GM19395 (cell line): ENCODE data around the gene DMWD.
A peak's percentile ranks its signal among the peaks of the same experiment; 100 is the strongest.

Experiments
- ATAC-seq: cut with Tn5 transposase; IDR thresholded peaks from one replicate; pipeline ENCODE4 v1.9.1; 2021; ENCODE audit warnings: mild to moderate bottlenecking, moderate library complexity; ENCODE audit not compliant: unreplicated experiment

DMWD gene

GRCh38 chr19:45792470-45793177 is at the start of gene DMWD:
Gene DMWD, minus strand, starts transcription at chr19:45792845. Its CDS starts 89 bp downstream, at chr19:45792756.
- peak; percentile 77 for ATAC-seq

DNA sequence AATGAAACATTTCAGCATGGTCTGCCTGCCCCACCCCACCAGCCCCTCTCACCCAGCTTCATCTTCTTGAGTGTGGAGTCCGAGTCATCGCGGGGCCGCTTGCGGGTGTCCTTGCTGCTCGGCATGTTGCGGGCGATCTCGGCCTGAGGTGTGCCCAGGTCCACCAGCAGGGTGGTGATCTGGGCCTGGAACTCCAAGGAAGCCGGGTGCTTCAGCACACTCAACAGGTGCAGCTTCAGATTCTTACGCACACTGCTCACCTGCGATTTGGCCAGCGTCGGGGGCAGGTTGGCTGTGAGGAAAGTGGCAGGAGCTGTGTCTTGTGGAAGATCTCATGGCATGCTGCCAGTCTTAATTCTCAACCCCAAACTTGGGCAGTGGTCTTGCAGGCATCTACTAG is 49.6 kb upstream of the DMWD start:
- ATAC-seq: no peak

GRCh38 chr19:45834970-45835369 is 42.3 kb upstream of the DMWD start:
- ATAC-seq: no peak

DNA sequence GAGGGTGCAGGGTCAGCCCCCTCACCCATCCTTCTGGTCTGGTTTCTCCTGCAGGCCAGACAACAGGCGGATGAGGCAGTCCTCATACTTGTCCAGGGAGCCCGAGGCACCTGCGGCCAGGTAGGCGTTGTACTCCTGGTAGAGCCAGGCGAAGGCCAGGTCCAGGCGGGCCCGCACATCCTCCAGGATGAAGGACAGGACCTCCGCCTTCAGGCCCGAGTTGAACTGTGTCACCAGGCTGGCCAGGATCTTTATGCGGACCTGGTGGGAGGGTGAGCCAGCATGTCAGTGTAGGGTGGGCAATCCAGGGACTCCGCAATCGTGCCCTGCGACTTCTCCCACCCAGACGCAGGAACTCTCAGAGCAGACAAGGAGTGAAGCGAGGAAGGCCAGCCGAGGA is 36.3 kb upstream of the DMWD start:
- ATAC-seq: no peak

DNA sequence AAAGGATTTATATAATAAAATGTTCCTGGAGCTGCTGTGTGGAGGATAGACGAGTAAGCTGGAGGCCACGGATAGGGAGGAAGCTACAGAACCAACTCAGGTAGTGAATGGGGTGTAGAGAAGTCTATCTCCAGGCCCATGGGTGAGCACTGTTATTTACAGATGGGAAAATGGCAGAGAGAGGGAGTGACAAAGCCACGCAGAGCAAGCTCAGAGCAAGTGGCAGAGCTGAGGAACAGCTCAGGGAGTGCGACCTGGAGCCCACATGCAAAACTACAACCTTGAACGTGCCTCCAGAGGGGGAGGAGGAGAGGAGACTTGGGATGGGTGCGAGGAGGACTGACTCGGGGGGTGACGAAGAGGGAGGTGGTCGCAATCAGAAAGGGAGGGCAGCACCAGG is 35.9 kb upstream of the DMWD start:
- ATAC-seq: no peak

- no peak for ATAC-seq
Measured at GRCh38 chr19:45827459-45828093, 34.9 kb upstream of the DMWD start.

GRCh38 chr19:45826934-45827333 is 34.3 kb upstream of the DMWD start:
- ATAC-seq: no peak

DNA sequence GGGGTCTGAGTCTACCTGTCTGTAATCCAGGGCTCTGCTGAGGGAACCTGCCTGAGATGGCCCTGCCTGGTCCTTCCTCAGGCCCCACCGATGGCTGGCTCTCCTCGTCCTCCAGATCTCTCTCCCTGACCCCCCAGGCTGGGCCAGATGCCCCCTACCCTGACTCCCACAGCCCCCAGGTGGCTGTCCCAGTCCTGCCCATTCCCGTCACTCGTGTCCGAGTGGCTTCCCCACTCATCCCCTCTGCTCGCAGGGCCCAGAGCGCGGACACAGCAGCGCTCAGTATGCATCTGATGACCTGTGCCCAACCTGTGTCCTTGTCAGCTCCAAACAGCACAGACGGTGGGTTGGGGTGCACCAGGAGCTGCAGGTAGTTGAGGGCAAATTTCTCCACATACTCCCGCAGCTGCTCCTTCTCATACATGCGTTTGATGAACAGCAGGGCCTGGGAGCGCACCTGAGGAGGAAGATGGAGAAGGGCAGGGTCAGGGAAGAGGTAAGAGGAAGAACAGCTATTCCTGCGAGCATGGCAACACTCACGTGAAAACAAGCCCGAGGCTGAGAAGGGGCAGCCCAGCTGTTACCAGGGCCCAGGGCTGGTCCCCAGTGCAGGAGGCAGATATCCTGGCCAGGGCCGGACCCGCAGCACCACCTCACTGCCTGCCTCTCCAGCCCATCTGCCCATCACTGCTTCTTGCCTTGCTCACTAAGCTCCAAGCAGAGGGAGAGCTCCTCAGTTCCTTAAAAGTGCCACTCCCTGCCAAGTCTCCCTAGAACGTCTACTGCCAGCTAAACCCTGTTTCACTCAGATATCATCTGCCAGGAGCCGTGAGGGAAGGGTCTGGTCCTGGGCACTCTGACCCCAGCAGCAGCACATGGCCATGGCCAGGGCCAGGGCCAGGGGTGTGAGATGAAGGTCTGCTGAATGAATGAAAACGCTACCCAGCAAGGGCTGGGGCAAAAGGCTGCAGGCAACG is 33.6 kb upstream of the DMWD start:
- no peak for ATAC-seq

GRCh38 chr19:45825263-45825605 is 32.6 kb upstream of the DMWD start:
- ATAC-seq: no peak

DNA sequence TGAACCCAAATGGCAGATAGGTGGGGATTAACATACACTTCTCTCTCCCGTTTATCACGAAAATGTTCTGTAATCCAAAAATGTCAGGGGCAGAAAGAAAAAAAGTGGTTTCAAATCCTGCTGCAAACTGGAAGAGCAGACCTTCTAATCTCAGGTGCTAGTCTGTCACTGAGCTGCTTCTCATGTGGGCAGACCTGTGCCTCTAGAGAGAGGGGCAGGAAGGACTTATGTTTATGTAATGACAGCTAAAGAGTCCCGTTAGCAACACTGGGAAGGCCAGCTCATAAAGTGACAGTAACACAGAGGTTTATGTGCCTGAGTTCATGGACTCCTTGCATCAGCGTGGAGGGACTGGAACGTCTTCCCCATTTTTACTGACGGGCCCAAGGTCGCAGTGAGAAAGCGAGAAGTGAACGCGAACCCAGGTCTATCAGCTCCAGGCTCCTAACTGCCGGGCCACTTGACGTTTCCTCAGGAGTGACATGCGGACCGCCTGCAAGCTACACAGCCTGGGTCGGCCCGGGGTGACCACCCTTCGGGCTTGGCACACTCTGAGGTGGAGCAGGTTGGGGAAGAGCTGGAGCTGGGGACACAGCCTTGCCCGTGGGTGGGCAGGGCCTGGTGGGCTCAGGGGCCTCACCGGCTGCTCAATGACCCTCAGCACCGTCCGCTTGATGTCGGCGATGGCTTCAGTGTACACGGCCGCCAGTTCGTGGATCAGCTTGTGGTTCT is 32.1 kb upstream of the DMWD start:
- ATAC-seq: no peak

- ATAC-seq: no peak
Measured at GRCh38 chr19:45824041-45824471, 31.4 kb upstream of the DMWD start.

DNA sequence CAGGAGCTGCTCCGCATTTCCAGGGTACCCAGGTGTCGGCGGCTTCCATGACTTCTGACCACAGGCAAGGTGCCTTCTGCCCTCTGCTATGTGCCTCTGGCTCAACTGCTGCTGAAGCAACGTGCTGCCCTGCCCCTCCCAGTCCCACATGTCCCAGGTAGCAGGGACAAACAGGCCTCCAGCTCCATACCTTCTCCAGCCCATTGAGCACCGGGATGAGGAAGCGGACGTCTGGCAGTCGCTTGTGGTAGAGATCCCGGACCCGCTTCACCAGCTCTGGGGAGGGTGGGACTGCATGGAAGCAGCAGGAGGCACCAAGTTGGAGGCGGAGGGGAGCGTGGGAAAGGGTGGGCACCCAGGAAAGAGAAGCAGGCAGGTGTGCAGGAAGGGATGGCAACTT is 30.5 kb upstream of the DMWD start:
- ATAC-seq: no peak

DNA sequence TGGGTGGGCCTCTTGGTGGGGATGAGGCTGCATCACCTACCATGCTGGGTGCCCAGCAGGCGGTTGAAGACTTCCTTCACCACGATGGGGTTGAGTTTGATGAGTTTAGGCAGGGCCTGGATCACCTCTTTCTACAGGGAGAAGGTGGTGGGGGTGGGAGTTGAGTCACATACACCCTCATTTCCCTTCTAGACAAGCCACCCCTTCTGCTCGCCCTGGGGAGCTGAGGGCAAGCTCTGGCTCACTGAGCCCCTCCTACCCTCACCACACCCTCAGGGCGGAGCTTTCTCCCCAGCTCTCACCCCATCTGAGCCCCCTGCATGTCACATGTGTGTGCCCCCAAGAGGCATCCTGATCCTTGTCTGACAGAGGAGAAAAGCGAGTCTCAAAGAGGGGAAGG is 30.1 kb upstream of the DMWD start:
- no peak for ATAC-seq

DNA sequence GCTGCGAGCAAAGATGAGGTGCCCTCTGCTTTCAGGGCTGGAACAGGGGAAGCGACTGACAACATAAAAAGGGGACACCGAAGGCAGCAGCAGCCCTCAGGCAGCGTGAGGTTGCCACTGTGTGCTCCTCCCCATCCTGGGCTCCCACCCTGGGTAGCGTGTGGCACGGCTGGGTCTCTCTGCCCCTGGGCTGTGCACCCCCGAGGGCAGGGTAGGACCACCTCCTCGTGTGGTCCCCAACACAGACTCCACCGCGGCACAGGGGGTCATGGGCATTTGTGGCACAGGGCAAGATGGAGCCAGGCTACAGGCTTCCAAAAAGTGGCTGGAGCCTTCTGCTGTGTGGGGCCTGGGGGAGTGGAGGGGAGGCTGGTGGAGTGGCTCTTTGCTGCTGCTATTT is 28.9 kb upstream of the DMWD start:
- ATAC-seq: no peak

DNA sequence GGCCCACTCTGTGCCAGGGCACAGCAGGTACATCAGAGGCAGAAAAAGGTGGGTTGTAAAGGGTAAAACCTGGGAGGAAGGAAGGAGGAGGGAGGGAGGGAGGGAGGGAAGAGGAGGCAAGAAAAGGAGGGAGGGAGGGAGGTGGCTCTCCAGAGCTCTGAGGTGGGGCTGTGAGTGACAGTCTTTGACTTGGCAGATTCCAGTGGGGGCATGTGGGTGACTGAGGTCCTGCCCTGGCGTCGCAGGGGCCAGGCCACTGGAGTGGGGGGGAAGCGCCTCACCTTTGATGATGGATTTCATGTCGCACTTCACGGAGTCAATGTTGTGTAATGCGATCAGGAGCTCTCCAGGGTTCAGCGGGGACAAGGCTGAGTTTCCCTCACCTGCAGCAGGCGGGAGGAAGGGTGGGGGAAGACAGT is 28.5 kb upstream of the DMWD start:
- no peak for ATAC-seq

DNA sequence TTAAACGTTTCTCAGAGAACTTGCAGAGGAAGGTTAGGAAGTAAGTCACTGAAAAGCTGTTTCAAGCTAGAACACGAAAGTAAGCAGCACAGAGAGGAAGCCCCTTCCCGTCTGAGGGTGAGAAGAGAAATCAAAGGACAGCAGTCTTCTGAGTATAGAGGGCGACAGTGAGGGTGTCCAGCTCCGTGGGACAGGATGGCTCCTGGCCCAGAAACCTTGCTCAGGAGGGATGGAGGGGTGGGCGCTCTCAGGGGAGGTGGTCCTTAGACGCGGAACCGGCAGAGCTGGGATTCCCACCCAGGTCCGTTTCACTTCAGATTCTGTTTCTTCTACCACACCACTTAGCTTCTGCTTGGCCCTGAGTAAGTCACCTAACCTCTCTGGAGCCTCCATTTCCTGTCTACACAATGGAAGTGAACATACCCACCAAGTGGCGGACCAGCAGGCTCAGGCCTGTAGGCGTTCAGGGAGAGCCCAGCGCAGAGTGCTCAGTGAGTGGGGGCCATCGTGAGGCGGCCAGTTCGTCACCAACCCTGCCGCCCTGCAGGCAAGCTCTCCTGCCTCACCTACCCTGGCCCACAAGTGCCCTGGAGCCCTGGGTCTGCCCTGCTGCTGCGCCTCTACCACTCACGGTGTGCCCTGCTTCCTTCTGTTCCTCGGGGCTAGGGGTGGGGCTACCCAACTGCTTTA is 27.9 kb upstream of the DMWD start:
- no peak for ATAC-seq

DNA sequence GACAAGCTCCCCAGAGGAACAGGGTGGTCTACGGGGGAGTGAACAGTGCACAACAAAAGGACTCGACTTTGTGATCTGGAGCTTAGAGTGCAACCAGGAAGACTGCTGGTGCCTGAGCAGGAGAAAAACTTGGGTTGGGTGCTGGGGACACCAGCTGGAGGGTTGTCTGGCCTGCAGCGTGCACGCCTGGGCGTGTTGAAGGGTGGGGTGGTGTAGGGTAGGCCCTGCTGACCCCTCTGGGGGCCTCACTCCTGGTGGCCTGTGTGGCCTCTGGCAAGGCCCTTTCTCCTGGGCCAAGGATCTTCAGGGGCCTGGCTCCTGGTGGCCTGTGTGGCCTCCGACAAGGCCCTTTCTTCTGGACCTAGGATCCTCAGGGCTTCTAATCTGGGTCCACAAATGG is 27.1 kb upstream of the DMWD start:
- no peak for ATAC-seq

DNA sequence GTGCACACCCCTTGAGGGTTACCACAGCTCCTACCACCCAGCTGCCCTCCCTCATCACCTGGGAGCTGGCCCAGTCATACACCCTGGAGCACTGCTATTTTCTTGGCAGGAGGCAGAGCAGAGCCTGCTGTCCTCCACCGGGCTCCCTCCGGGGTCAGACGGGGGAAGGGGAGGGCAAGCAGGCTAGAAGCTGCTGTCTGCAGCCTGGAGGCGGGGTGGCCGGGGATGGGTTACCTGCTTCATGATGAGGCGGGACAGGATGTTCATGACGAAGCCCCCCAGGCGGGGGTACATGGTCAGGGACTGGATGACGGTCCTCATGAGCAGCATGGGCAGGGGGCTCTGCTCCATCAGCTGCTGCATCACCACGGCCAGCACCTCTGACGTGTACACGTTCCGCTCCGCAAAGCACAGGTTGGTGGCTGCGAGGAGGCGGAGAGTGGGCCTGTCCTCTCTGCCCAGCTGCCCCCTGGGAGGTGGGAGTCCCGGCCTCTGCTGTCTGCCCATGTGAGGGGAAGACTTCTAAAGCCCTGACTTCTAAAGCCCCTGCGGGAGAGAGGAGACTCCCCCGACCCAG is 25.2 kb upstream of the DMWD start:
- ATAC-seq: no peak

DNA sequence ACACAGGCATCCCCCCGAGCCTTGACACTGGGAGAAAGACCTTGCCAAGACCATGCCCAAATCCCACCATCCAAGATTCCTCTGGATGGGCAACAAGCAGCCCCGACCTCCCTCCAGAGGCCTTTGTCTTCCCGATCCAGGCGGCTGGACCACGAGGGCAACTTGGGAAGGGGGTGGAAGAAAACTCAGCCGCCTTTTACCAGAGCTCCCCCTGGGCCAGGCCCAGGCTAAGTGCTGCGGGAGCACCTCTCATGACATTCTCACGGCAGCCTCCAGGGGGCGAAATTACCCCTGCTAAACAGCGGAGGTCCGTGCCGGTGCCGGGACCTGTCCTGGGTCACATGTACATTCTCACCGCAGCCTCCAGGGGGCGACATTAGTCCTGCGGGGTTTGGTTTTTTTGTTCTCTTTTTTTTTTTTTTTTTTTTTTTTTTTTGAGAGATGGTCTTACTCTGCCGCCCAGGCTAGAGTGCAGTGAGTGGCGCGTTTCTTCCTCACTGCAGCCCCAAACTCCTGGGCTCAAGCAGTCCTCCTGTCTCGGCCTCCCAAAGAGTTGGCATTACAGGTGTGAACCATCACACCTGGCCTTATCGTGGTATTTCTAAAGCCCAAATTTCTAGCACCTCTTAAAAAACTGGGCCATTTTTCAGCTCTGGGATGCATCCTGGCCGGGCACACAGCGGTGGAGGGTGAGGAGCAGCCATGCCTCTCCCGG is 24.5 kb upstream of the DMWD start:
- ATAC-seq: peak; percentile 73
